C4-2B (cell line): ENCODE data around the gene PNLDC1.
"Not testable (repeated sequence)": the region's sequence is repeated elsewhere in the genome, so short reads cannot be mapped to it uniquely, and the experiment has no call there.

Source experiments
- H3K27ac ChIP-seq: fragments of 450-650 bp; 2 replicates; pipeline ENCODE4 v1.5.1; 2017
- CTCF ChIP-seq: fragments of 450-650 bp; conservative IDR thresholded peaks from 2 replicates; pipeline ENCODE4 v1.5.1; 2017; ENCODE audit warnings: mild to moderate bottlenecking
- ZFX ChIP-seq: fragments of 450-650 bp; IDR thresholded peaks from 2 replicates; pipeline ENCODE4 v1.6.1; 2017

The PNLDC1 gene

GRCh38 chr6:159805440-159806020, 5.5 kb downstream of the PNLDC1 start:
- TF ChIP-seq CTCF = no peak
- no peak for TF ChIP-seq ZFX
- H3K27ac ChIP-seq = no peak overlapping the region

- H3K27ac ChIP-seq = no peak overlapping the region
- TF ChIP-seq CTCF (no peak), ZFX (no peak)
Measured at GRCh38 chr6:159806021-159806458, 6.0 kb downstream of the PNLDC1 start.

- TF ChIP-seq CTCF (no peak), ZFX (no peak)
Measured at GRCh38 chr6:159807150-159807858, 7.2 kb downstream of the PNLDC1 start.

GRCh38 chr6:159808647-159809046, 8.6 kb downstream of the PNLDC1 start:
- TF ChIP-seq ZFX (no peak), CTCF (no peak)
- H3K27ac ChIP-seq = no peak overlapping the region

More at GRCh38 chr6:159807150-159807858, 7.2 kb downstream of the PNLDC1 start:
- no peak overlapping the region for H3K27ac ChIP-seq

GRCh38 chr6:159809149-159809548, 9.1 kb downstream of the PNLDC1 start:
- H3K27ac ChIP-seq = no peak overlapping the region
- no peak for TF ChIP-seq ZFX
- TF ChIP-seq CTCF = no peak

GRCh38 chr6:159813781-159814180, 13.7 kb downstream of the PNLDC1 start:
- H3K27ac ChIP-seq = no peak overlapping the region
- TF ChIP-seq CTCF = no peak
- TF ChIP-seq ZFX = no peak

- H3K27ac ChIP-seq = no peak overlapping the region
- TF ChIP-seq ZFX = no peak
- no peak for TF ChIP-seq CTCF
Measured at GRCh38 chr6:159815410-159815809, 15.3 kb downstream of the PNLDC1 start.

GRCh38 chr6:159816775-159817174, 16.7 kb downstream of the PNLDC1 start:
- not testable (repeated sequence) for H3K27ac ChIP-seq
